DND-41 (cell line): ENCODE results near the gene TTC29.

ENCODE experiments used
- CTCF ChIP-seq: IDR thresholded peaks from 2 replicates; pipeline ENCODE4 v1.5.1; 2012; ENCODE audit warnings: borderline replicate concordance, low read length, moderate library complexity, mild to moderate bottlenecking; ENCODE audit not compliant: poor library complexity, severe bottlenecking; ENCODE audit errors: extremely low read depth
- EZH2 ChIP-seq: IDR thresholded peaks from 3 replicates; pipeline ENCODE4 v1.6.1; 2012; ENCODE audit warnings: borderline replicate concordance, low read depth, mild to moderate bottlenecking, moderate library complexity, low read length, inconsistent platforms; ENCODE audit not compliant: severe bottlenecking

DNA sequence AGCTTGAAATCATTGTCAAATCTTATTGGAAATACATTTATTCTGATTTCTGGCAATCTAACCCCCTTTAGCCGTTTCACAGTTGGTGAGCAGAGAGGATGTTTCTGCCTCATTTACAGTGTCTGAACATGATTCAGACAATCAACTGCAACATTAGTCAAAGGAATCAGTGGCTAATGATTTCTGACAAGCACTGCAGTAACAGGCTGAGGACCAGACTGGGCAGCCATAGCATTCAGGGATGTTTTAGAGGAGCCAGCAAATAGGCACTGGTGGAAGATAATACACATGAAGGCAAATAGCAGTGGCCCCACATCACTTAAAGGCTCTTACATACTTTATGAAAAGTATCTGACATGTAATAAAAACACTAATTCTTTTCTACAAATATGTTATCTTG, 102.8 kb downstream of the TTC29 start:
- TF ChIP-seq CTCF, result no peak
- no peak for TF ChIP-seq EZH2
